A549 treated with DMSO at 1 μM for 4 hours (cell line): ENCODE results near the gene NTRK1. TPM values are rescaled to one million over a fixed set of nuclear protein-coding genes. Genes with fewer than 3 reads are reported as not detected.

Source experiments
- total RNA-seq: library from RNA; stranded (reverse); fragments of 200-300 nt; extraction: Qiagen RNA extraction; gene quantifications from 5 replicates; pipeline ENCODE4 v1.2.3, GENCODE V29; 2022; ENCODE audit warnings: low read depth

The NTRK1 gene
- 0.09 to 0.26 TPM (median 0.17 TPM) in 4 of 5 replicates, not detected in the other for total RNA-seq

DNA sequence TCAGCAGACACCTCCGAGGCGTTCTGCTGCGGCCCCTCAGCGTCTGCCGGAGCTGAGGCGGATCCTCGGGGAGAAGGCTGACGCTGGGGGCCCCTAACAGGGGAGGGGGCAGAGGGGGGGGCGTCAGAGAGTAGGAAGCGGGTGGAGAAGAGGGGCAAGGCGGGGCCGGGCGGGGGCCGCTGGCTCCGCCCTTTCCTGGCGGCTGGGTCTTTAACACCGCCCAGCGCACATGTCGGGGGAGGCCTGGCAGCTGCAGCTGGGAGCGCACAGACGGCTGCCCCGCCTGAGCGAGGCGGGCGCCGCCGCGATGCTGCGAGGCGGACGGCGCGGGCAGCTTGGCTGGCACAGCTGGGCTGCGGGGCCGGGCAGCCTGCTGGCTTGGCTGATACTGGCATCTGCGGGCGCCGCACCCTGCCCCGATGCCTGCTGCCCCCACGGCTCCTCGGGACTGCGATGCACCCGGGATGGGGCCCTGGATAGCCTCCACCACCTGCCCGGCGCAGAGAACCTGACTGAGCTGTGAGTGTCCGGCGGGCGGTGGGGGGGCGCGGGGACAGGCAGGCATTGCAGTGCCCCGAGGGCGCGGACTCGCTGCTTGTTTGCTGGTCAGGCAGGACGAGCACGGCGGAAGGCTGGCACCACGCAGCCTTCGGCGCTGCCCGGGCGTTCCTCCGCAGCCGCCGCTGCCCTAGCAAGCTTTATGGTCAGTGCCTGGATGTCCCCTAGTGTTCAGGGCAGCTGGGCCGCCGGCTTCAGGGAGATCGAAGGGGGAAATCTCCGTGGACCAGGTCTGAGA lies at the start of gene NTRK1:
Gene NTRK1, plus strand, starts transcription at position 238 of the 796 bp plus-strand sequence. Its CDS starts 70 bp downstream, at position 308.

DNA sequence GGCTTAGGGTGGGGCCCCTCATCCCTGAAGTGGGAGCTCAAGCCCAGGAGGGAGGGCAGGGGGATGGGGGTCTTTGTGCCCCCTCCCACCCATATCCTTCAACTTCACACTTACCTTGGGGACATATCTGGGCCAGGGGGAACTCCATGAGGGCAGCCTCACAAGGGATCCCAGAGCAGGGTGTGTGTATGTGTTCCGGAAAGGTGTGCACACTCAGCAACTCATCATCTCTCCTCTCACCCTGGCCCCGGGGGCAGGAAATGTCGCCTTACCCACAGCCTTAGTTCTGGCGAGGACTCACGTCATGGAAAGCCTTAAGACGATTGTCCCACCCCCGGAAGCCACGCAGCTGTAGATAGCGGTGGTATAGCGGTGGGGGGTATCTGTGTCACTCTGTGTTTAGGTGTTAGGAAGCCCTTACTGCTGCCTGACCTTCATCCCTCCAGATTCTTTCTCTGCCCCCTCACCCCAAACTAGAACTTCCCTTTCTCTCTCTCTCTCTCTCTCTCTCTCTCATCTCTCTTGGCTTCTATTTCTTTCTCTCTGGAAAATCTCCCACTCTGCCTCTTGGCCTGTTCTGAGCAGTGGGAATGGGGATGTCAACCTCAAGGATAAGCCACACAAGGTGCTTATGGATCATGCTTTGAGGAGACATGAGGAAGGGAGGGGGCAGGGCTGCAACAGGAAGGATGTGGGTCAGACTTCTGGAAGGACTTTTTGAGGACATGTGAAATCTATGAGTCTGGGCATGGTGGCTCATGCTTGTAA lies 43.9 kb upstream of the NTRK1 start, which contains the start of gene SH2D2A:
Gene SH2D2A, minus strand, starts transcription at position 288 of the 768 bp plus-strand sequence. Its CDS starts 140 bp downstream, at position 148.

DNA sequence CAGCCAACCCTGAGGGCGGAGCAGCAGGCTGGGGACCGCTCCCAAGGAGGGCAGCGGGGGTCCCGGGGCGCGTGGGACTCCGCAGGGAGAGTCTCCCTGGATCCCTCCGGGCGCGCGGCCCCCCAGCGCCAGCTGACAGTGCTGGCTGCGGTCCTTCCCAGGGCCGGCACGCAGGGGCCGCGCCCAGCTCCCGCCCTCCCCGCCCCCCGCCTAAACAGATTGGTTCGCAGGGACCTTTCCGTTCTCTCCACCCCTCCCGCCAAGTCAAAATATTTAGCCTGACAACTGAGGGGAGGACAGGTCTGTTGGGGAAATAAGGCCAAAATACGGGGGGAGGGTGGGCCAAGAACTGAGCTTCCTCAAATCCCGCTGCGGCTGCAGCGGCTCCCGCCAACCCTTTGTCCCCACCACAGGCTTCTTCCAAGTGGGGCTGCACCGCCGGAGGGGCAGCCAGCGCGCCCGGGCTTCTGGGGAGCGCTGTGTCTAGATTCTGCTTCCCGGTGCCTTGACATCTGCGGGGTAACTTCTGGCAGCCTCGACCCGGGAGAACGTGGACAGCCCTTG lies 1.6 kb upstream of the NTRK1 start, which contains the start of gene INSRR:
Gene INSRR, minus strand, starts transcription at position 159 of the 564 bp plus-strand sequence. CDS start 496 bp downstream, outside the sequence.

DNA sequence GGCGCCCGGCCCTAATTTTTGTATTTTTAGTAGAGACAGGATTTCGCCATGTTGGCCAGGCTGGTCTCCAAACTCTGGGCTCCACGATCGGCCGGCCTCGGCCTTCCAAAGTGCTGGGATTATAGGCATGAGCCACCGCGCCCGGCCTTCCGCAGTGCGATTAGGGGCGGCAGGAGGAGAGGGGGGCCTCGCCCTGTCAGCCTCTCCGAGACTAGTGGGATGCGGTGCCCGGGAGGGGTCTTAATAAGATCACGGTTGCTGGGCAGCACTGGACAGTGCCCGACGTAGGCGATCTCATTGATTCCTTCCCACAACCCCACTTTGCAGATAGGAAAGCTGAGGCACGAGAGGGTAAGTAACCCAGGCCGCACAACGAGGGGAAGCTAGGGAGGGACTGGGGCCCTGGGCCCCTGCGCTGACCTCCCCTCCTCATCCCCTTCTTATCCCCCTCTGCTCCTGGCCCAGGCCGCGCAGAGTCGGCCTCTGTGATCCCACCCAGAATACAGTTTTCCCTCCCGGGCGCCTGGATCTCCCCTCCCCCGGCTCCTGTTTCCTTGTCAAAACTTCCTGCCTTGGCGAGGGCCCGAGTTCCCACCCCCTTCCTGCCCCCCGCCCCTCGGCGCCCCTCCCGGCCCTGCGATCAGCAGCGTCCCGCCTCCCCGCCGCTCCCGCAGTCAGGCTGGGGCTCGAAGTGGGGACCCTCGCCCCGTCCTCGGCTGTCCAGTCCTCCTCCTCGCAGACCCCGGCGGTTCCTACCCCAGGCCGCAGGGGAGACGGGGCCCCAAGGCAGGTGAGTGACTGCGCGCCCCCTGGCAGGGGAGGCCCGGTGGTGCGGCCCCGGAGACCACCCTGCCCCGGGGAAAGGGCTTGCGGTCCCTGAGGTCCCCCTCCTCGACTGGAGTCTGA lies 32.6 kb downstream of the NTRK1 start, which contains the start of gene PEAR1:
Gene PEAR1, plus strand, starts transcription at position 671 of the 906 bp plus-strand sequence. CDS start 10,209 bp downstream, outside the sequence.

DNA sequence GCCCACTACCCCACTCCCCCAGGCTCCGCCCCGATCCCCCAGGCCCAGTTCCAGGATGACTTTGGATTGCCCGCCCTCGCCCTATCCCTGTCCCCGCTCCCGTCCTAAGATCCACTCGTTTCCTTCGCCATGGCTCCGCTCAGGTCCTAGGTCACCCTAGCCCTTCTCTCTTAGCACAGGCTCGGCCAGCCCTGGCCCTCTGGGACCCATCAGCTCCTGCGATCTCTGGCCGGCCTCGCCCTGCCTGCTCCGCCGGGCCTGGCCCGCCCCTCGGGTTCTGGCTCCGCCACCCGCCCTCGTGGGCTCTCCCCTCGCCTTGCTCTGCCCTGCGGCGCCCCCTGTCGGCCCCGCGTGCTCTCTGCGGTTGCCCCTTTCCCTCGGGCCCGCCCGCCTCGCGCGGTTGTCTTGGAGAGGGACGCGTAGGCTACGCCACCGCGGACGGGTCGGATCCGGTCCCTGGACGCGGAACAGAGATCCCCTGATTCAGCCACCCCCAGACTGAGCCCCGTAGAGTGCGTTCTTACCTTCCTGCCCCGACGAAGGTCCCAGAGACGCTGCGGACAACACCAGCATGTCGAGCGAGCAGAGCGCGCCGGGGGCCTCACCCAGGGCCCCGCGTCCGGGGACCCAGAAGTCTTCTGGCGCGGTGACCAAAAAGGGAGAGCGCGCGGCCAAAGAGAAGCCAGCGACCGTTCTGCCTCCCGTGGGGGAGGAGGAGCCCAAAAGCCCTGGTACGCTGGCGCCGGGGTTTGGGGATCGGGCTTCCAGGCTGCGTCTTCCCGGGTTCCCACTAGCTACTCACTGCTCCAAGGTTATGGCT lies 59.8 kb downstream of the NTRK1 start, which contains the start of gene LRRC71:
Gene LRRC71, plus strand, starts transcription at position 400 of the 820 bp plus-strand sequence. Its CDS starts 172 bp downstream, at position 572.

Other genes with a start within 250 kb of the NTRK1 start
- gene HAPLN2, start 241.4 kb upstream of the NTRK1 start, total RNA-seq: 0.05 to 0.19 TPM in 2 of 5 replicates, not detected in the others
- gene BCAN, start 218.7 kb upstream of the NTRK1 start, total RNA-seq: 0.08 to 0.12 TPM in 2 of 5 replicates, not detected in the others
- gene NES, start 183.5 kb upstream of the NTRK1 start, total RNA-seq: 1.4 to 1.8 TPM (median 1.6 TPM) in 5 replicates
- gene CRABP2, start 155.3 kb upstream of the NTRK1 start, total RNA-seq: 9.9 to 13.9 TPM (median 11.1 TPM) in 5 replicates
- gene METTL25B, start 132.4 kb upstream of the NTRK1 start, total RNA-seq: 23.0 to 26.9 TPM (median 24.1 TPM) in 5 replicates
- 44.5 to 58.6 TPM (median 50.0 TPM) in 5 replicates for gene ISG20L2, start 132.1 kb upstream of the NTRK1 start, total RNA-seq
- gene MRPL24, start 119.8 kb upstream of the NTRK1 start, total RNA-seq: 176 to 202 TPM (median 189 TPM) in 5 replicates
- 455 to 497 TPM (median 464 TPM) in 5 replicates for gene HDGF, start 109.2 kb upstream of the NTRK1 start, total RNA-seq
- 69.7 to 82.0 TPM (median 76.7 TPM) in 5 replicates for gene PRCC, start 93.3 kb upstream of the NTRK1 start, total RNA-seq
- 3.9 to 5.1 TPM (median 4.7 TPM) in 5 replicates for gene SH2D2A, start 44.0 kb upstream of the NTRK1 start, total RNA-seq
- not detected in 5 replicates for gene INSRR, start 1.7 kb upstream of the NTRK1 start, total RNA-seq
- 7.8 to 12.2 TPM (median 10.1 TPM) in 5 replicates for gene PEAR1, start 32.9 kb downstream of the NTRK1 start, total RNA-seq
- 0.11 to 0.38 TPM (median 0.16 TPM) in 4 of 5 replicates, not detected in the other for gene LRRC71, start 59.8 kb downstream of the NTRK1 start, total RNA-seq
- gene ARHGEF11, start 184.9 kb downstream of the NTRK1 start, total RNA-seq: 17.4 to 23.5 TPM (median 20.7 TPM) in 5 replicates
- not detected in 5 replicates for gene ETV3L, start 238.9 kb downstream of the NTRK1 start, total RNA-seq